ENCODE data around the gene USP21.

DNA sequence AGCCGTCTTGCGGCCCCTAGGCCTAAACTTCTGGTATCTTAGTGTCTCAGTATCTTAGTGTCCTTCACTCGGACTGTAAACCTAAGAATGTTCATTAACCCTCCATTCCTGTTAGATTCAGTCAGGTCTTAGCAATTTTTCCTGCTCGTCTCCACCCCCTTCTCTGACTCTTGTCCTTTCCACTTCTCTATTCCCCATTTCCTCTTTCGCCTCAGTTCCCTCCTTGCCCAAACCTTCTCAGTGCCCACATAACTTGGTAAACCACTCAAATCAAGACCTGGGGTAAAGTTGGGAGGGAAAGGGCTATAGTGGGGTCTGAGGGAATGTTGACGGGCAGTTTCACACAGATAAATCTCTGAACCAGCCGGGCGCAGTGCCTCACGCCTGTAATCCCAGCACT is 55.1 kb downstream of the USP21 start:
- TF ChIP-seq POLR2AphosphoS5 (IDR thresholded peaks at IDR 0.05; ENCODE audit: low read depth, low read length) (no peak), TAF1 (IDR thresholded peaks at IDR 0.05; ENCODE audit: low read depth, low read length) (no peak), POLR2A (IDR thresholded peaks at IDR 0.05; ENCODE audit: low read depth, low read length) (no peak), SPI1 (IDR thresholded peaks at IDR 0.05; ENCODE audit: low read depth, low read length) (no peak)

Data from GM12891 (cell line).